Heart left ventricle (tissue), 16 donors: ENCODE results near the gene ADSS1. TPM values are rescaled to one million over a fixed set of nuclear protein-coding genes. Genes with fewer than 3 reads are reported as not detected.
A peak's percentile ranks its signal among the peaks of the same experiment; 100 is the strongest.

ENCODE experiments used
- ATAC-seq, 4 donors: fragments of 200-7000 bp; cut with Tn5 transposase; one replicate each; pipeline ENCODE4 v1.9.1; 2020 to 2022; ENCODE audit warnings: moderate library complexity in 4 of 4, mild to moderate bottlenecking in 3 of 4, moderate number of reproducible peaks in 1 of 4
- DNase-seq, 5 donors: peaks; one replicate each; pipeline ENCODE4 v3.0.0-alpha.2; 2020
- H3K27ac ChIP-seq, 12 donors: fragments of 200-600 bp; sonication (generic) in 4 of 12; one replicate each; pipeline versions ENCODE4 v1.5.0 to v1.8.0; 2016 to 2022; ENCODE audit warnings: mild to moderate bottlenecking in 2 of 12
- H3K27me3 ChIP-seq, 9 donors: fragments of 200-600 bp; sonication (generic) in 2 of 9; one replicate each; pipeline versions ENCODE4 v1.5.1 to v1.8.0; 2016 to 2022; ENCODE audit warnings: mild to moderate bottlenecking in 3 of 9
- H3K36me3 ChIP-seq, 9 donors: fragments of 200-600 bp; sonication (generic) in 2 of 9; one replicate each; pipeline versions ENCODE4 v1.5.0 to v1.8.0; 2018 to 2022; ENCODE audit warnings: mild to moderate bottlenecking in 2 of 9
- H3K4me1 ChIP-seq, 12 donors: fragments of 200-600 bp; sonication (generic) in 4 of 12; one replicate each; pipeline versions ENCODE4 v1.5.0 to v1.8.0; 2016 to 2022; ENCODE audit warnings: mild to moderate bottlenecking in 3 of 12
- H3K4me3 ChIP-seq, 12 donors: fragments of 200-600 bp; sonication (generic) in 4 of 12; one replicate each; pipeline versions ENCODE4 v1.5.0 to v1.8.0; 2017 to 2022; ENCODE audit warnings: mild to moderate bottlenecking in 9 of 12, moderate library complexity in 4 of 12
- H3K9me3 ChIP-seq, 12 donors: fragments of 200-600 bp; sonication (generic) in 4 of 12; one replicate each; pipeline versions ENCODE4 v1.5.0 to v1.8.0; 2016 to 2022; ENCODE audit warnings: mild to moderate bottlenecking in 1 of 12
- CTCF ChIP-seq, 12 donors: fragments of 200-600 bp; sonication (generic) in 4 of 12; IDR thresholded peaks; one replicate each; pipeline versions ENCODE4 v1.5.0 to v1.8.0; 2018 to 2022; ENCODE audit warnings: antibody characterized with exemption in 12 of 12, mild to moderate bottlenecking in 5 of 12
- POLR2A ChIP-seq, 2 donors: fragments of 450-650 bp; IDR thresholded peaks; one replicate each; pipeline ENCODE4 v1.6.1; 2017; ENCODE audit warnings: antibody characterized with exemption in 2 of 2, mild to moderate bottlenecking in 2 of 2, moderate library complexity in 2 of 2
- WGBS, 4 donors: extraction: QIAGEN DNeasy Blood & Tissue Kit in 2 of 4; methylation state at CpG; one replicate each; pipeline versions ENCODE4 v1.1.5 to v1.1.7; 2013 to 2018; 5-methylcytosine and 5-hydroxymethylcytosine counted together
- intact Hi-C, 10 donors: fragments of 100-400 bp; cut with DNase I; formaldehyde crosslinking; loops; one replicate each; pipeline versions ENCODE4 v1.11.1 to v1.14.2; 2022
- polyA plus RNA-seq, 2 donors: library from polyadenylated mRNA; stranded (reverse); fragments of 200-250 nt; gene quantifications; one replicate each; pipeline ENCODE4 v1.2.3, GENCODE V29; 2013
- total RNA-seq, 9 donors: library from RNA; depleted of rRNA in 2 of 9; stranded (reverse); fragments of >200 nt in 2 of 9; fragmentation: NEBNext Ultra II Directional in 3 of 9; extraction: Animal tissue kit (Norgen Biotek cat#: 25700) in 3 of 9; gene quantifications; one replicate each; pipeline versions ENCODE4 v1.1.0 to v1.2.4, GENCODE V29; 2016 to 2023
- donor health status: ischemic (EF 13 %, LVEDD 7.1; RV severe dilation, severe dysfunction).
- donor health status: healthy with polysubstance abuse.
- donor health status: DM: no; HTN: yes; CAD: no.
- donor health status: DM: no; HTN: no; CAD: no.
- donor health status: ischemic (EF 25% LVEDD 6.9; RV normal size, moderate dysfunction).
- donor health status: ischemic (EF 25% LVEDD 5.7; RV mildly dilated, moderate dysfunction).
- donor health status: healthy.
- donor health status: DM: yes; HTN: yes; CAD: no.
- donor health status: ischemic (EF 35%, LVEDD 5.7; RV mildly dilated, moderate dysfunction).
- donor health status: nonischemic (EF 11% LVEDD 7.7; RV severe dilation, severe dysfunction).
- donor health status: DM: yes; HTN: yes; CAD: no.
- donor health status: PGD.
- donor health status: ischemic (EF 29% LVEDD 5.4; RV normal size, mild dysfunction).
- donor health status: nonischemic (EF 23%, LVEDD 6.1; RV moderate dilation, normal function).

The ADSS1 gene
- total and polyA plus RNA-seq, 11 donors, result 64.7 to 258 (median 160) TPM

- intact Hi-C loops, result no loop called here
Measured at GRCh38 chr14:104699426-104699748, 24.6 kb upstream of the ADSS1 start.

GRCh38 chr14:104700225-104700651 is 23.8 kb upstream of the ADSS1 start:
- TF ChIP-seq CTCF (IDR thresholded peaks at IDR 0.05) (no peak), POLR2A (IDR thresholded peaks at IDR 0.05) (no peak)
- peaks cover 0 to 52% (median 41%) of the 10 kb centered on the region in 9 donors for H3K36me3 ChIP-seq
- ATAC-seq (peak; percentile 17 to 50 (median 40)), DNase-seq (peak in 2 of 5 donors; percentile 63 to 67)
- peak overlapping the region in 10 of 12 donors; percentile 19 to 52 (median 40) for H3K4me3 ChIP-seq
- no peaks in the 10 kb centered on the region for H3K27me3 ChIP-seq
- WGBS, 4 donors, result 41 to 68% (median 45%) methylated on average over 11 to 14 of the region's 14 CpGs
- intact Hi-C loops, result no loop called here
- H3K9me3 ChIP-seq, result no peaks in the 10 kb centered on the region
- H3K27ac ChIP-seq, result peak overlapping the region in 11 of 12 donors; percentile 27 to 83 (median 77)
- peaks cover 18 to 69% (median 55%) of the 10 kb centered on the region in 12 donors for H3K4me1 ChIP-seq

More at GRCh38 chr14:104699426-104699748, 24.6 kb upstream of the ADSS1 start:
- ATAC-seq (peak in 1 of 4 donors; percentile 1), DNase-seq (no peak)
- Histone ChIP-seq H3K4me3 (peak overlapping the region in 10 of 12 donors; percentile 19 to 52 (median 40)), H3K27ac (peak overlapping the region in 11 of 12 donors; percentile 27 to 83 (median 77)), H3K4me1 (peaks cover 25 to 77% (median 63%) of the 10 kb centered on the region in 12 donors), H3K9me3 (no peaks in the 10 kb centered on the region), H3K27me3 (no peaks in the 10 kb centered on the region), H3K36me3 (peaks cover 0 to 44% (median 33%) of the 10 kb centered on the region in 9 donors)
- 58 to 70% (median 62%) methylated on average over 12 of the region's 12 CpGs for whole genome bisulfite sequencing, 4 donors
- no peak for TF ChIP-seq POLR2A (IDR thresholded peaks at IDR 0.05)
- TF ChIP-seq CTCF (IDR thresholded peaks at IDR 0.05), result no peak

- 73 to 87% (median 74%) methylated on average over 8 to 22 of the region's 22 CpGs for WGBS, 4 donors
- peak overlapping the region in 5 of 12 donors; percentile 16 to 46 (median 42) for H3K4me3 ChIP-seq
- H3K9me3 ChIP-seq, result no peaks in the 10 kb centered on the region
- peak overlapping the region in 10 of 12 donors; percentile 20 to 83 (median 70) for H3K27ac ChIP-seq
- H3K36me3 ChIP-seq, result peaks cover 0 to 57% (median 47%) of the 10 kb centered on the region in 9 donors
- TF ChIP-seq POLR2A (IDR thresholded peaks at IDR 0.05), result no peak
- H3K4me1 ChIP-seq, result peaks cover 16 to 64% (median 50%) of the 10 kb centered on the region in 12 donors
- H3K27me3 ChIP-seq, result no peaks in the 10 kb centered on the region
- DNase-seq (no peak), ATAC-seq (no peak)
- intact Hi-C loops, result no loop called here
Measured at GRCh38 chr14:104700747-104701217, 23.2 kb upstream of the ADSS1 start.

- DNase-seq (no peak), ATAC-seq (no peak)
- Histone ChIP-seq H3K4me3 (no peak overlapping the region), H3K9me3 (no peaks in the 10 kb centered on the region), H3K36me3 (peaks cover 0 to 60% (median 41%) of the 10 kb centered on the region in 9 donors), H3K27ac (peak overlapping the region in 4 of 12 donors; percentile 0 to 83 (median 76)), H3K4me1 (peaks cover 15 to 56% (median 43%) of the 10 kb centered on the region in 12 donors), H3K27me3 (no peaks in the 10 kb centered on the region)
- WGBS, 4 donors, result 91 to 93% (median 92%) methylated on average over 39 to 46 of the region's 46 CpGs
- intact Hi-C loops, result no loop called here
- TF ChIP-seq CTCF (IDR thresholded peaks at IDR 0.05) (no peak), POLR2A (IDR thresholded peaks at IDR 0.05) (no peak)
Measured at GRCh38 chr14:104701383-104702076, 22.5 kb upstream of the ADSS1 start.
